NB4 (cell line): ENCODE results near the gene ANKRD33.

Experiments used
- CTCF ChIP-seq: IDR thresholded peaks from one replicate; pipeline ENCODE4 v1.5.1; 2012; ENCODE audit warnings: low read depth, low read length
- MAX ChIP-seq: IDR thresholded peaks from 2 replicates; pipeline ENCODE4 v1.6.1; 2011; ENCODE audit warnings: low read depth, low read length
- MYC ChIP-seq: IDR thresholded peaks from 2 replicates; pipeline ENCODE4 v1.6.1; 2011; ENCODE audit warnings: low read depth, low read length
- POLR2A ChIP-seq: IDR thresholded peaks from 2 replicates; pipeline ENCODE4 v1.6.1; 2011; ENCODE audit warnings: mild to moderate bottlenecking; ENCODE audit not compliant: insufficient read length; ENCODE audit errors: extremely low read depth

DNA sequence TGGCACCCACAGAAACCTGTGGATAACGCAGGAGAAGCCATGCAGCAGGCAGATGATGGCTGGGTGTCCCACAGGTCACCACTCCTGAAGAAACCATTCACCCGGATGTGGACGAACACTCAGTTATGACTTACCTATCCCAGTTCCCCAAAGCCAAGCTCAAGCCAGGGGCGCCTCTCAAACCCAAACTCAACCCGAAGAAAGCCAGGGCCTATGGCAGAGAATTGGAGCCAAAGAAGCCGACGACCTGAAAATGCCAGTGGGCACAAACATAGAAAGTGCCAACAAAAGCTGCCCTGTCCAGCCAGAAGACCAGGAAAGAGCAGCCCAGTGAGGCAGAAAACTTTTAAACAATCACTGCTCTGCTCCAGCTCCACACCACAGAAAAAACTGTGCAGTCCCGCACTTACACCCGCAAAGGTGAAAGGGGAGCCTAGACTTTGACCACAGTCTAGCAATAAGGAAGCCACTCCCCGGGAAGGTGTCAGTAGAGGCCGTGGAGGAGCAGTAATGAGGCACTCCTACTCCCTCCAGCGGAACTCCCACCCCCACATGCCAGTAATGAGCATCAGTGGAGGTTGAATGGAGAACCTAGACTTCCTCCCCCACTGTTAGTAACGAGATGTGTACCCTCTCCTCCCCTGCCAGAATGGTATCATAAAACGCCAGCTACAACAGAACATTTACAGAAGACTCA lies 13.4 kb downstream of the ANKRD33 start:
- no peak for TF ChIP-seq CTCF
- no peak for TF ChIP-seq POLR2A
- TF ChIP-seq MAX: peak; percentile 21; the same call in 1 of the 2 replicates
- TF ChIP-seq MYC: no peak
